Osteoblast (primary cell): Measurements from ENCODE around the gene ENOX1. TPM values are rescaled to one million over a fixed set of nuclear protein-coding genes. Genes with fewer than 3 reads are reported as not detected.

Experiments
- DNase-seq: peaks from one replicate; pipeline ENCODE4 v3.0.0; 2011; ENCODE audit warnings: low spot score, mixed read lengths; ENCODE audit not compliant: insufficient read length; ENCODE audit errors: missing footprints
- H2AFZ ChIP-seq: 2 replicates; pipeline ENCODE4 v1.6.0; 2011; ENCODE audit warnings: mild to moderate bottlenecking, low read length
- H3K27ac ChIP-seq: 2 replicates; pipeline ENCODE4 v1.5.1; 2011; ENCODE audit warnings: mild to moderate bottlenecking, low read depth, low read length, moderate library complexity
- H3K27me3 ChIP-seq: 2 replicates; pipeline ENCODE4 v1.6.0; 2012; ENCODE audit warnings: mild to moderate bottlenecking, control low read depth, inconsistent platforms, low read length, moderate library complexity; ENCODE audit not compliant: insufficient read depth
- H3K36me3 ChIP-seq: 2 replicates; pipeline ENCODE4 v1.5.1; 2011; ENCODE audit warnings: mild to moderate bottlenecking, low read length, control low read depth, moderate library complexity; ENCODE audit not compliant: insufficient read depth
- H3K4me1 ChIP-seq: 2 replicates; pipeline ENCODE4 v1.5.1; 2011; ENCODE audit warnings: mild to moderate bottlenecking, low read length, control low read depth, moderate library complexity; ENCODE audit not compliant: insufficient read depth
- H3K4me2 ChIP-seq: 2 replicates; pipeline ENCODE4 v1.6.0; 2011; ENCODE audit warnings: mild to moderate bottlenecking, low read length; ENCODE audit not compliant: insufficient read depth
- H3K4me3 ChIP-seq: fragments of 200-600 bp; sonication (generic); 3 replicates; pipeline ENCODE4 v1.5.1; 2012; ENCODE audit warnings: mild to moderate bottlenecking, low read length, inconsistent platforms; ENCODE audit not compliant: insufficient read depth
- H3K79me2 ChIP-seq: 2 replicates; pipeline ENCODE4 v1.6.0; 2012; ENCODE audit warnings: mild to moderate bottlenecking, low read length, control low read depth, inconsistent platforms; ENCODE audit not compliant: insufficient read depth
- H3K9me3 ChIP-seq: 2 replicates; pipeline ENCODE4 v1.5.1; 2011; ENCODE audit warnings: low read depth, low read length, control low read depth
- H4K20me1 ChIP-seq: 2 replicates; pipeline ENCODE4 v1.6.0; 2012; ENCODE audit warnings: mild to moderate bottlenecking, low read length, control low read depth; ENCODE audit not compliant: insufficient read depth
- CTCF ChIP-seq: IDR thresholded peaks from 2 replicates; pipeline ENCODE4 v1.5.1; 2011; ENCODE audit warnings: mild to moderate bottlenecking, low read depth, low read length, moderate library complexity; ENCODE audit errors: extremely low read depth
- total RNA-seq: library from RNA; depleted of rRNA; stranded (reverse); fragments of >200 nt; gene quantifications from 2 replicates; pipeline ENCODE4 v1.2.3, GENCODE V29; 2012

ENOX1 gene
- total RNA-seq, 1 donor = 5.4 TPM

- H3K27ac ChIP-seq = no peak overlapping the region
- no peaks in the 10 kb centered on the region for H3K79me2 ChIP-seq
- no peak overlapping the region for H3K4me2 ChIP-seq
- H3K4me3 ChIP-seq = no peak overlapping the region
- peaks cover 7% of the 10 kb centered on the region for H3K4me1 ChIP-seq
- H3K27me3 ChIP-seq = no peaks in the 10 kb centered on the region
- no peak overlapping the region for H2AFZ ChIP-seq
- no peaks in the 10 kb centered on the region for H3K36me3 ChIP-seq
- no peaks in the 10 kb centered on the region for H3K9me3 ChIP-seq
- TF ChIP-seq CTCF = no peak
- no peaks in the 10 kb centered on the region for H4K20me1 ChIP-seq
- no peak for DNase-seq
Observed at GRCh38 chr13:43800828-43801227, 14.1 kb upstream of the ENOX1 start.

GRCh38 chr13:43799191-43799590 lies 12.4 kb upstream of the ENOX1 start:
- no peak for TF ChIP-seq CTCF
- Histone ChIP-seq H3K27ac (no peak overlapping the region), H3K4me3 (no peak overlapping the region), H3K27me3 (no peaks in the 10 kb centered on the region), H4K20me1 (no peaks in the 10 kb centered on the region), H3K4me1 (no peaks in the 10 kb centered on the region), H3K36me3 (no peaks in the 10 kb centered on the region), H3K4me2 (no peak overlapping the region), H3K79me2 (no peaks in the 10 kb centered on the region), H3K9me3 (no peaks in the 10 kb centered on the region), H2AFZ (no peak overlapping the region)
- DNase-seq = no peak

- Histone ChIP-seq H3K36me3 (no peaks in the 10 kb centered on the region), H3K4me2 (no peak overlapping the region), H3K9me3 (no peaks in the 10 kb centered on the region), H3K4me3 (no peak overlapping the region), H3K4me1 (peaks cover 3% of the 10 kb centered on the region), H3K27ac (no peak overlapping the region), H4K20me1 (no peaks in the 10 kb centered on the region), H3K27me3 (no peaks in the 10 kb centered on the region), H3K79me2 (no peaks in the 10 kb centered on the region), H2AFZ (no peak overlapping the region)
- DNase-seq = peak; percentile 77
- peak; percentile 26 for TF ChIP-seq CTCF
Observed at GRCh38 chr13:43797869-43798268, 11.1 kb upstream of the ENOX1 start.

GRCh38 chr13:43797159-43797558 lies 10.4 kb upstream of the ENOX1 start:
- H3K4me1 ChIP-seq = peaks cover 8% of the 10 kb centered on the region
- no peak for TF ChIP-seq CTCF
- H3K27ac ChIP-seq = no peak overlapping the region
- no peaks in the 10 kb centered on the region for H3K27me3 ChIP-seq
- H3K36me3 ChIP-seq = no peaks in the 10 kb centered on the region
- H4K20me1 ChIP-seq = no peaks in the 10 kb centered on the region
- no peak overlapping the region for H3K4me2 ChIP-seq
- DNase-seq = no peak
- H3K79me2 ChIP-seq = no peaks in the 10 kb centered on the region
- H2AFZ ChIP-seq = no peak overlapping the region
- H3K9me3 ChIP-seq = no peaks in the 10 kb centered on the region
- no peak overlapping the region for H3K4me3 ChIP-seq
